Panc1 (cell line): ENCODE data around the gene PARP2. TPM values are rescaled to one million over a fixed set of nuclear protein-coding genes. Genes with fewer than 3 reads are reported as not detected.

ENCODE experiments used
- ATAC-seq: fragments of 200-7000 bp; cut with Tn5 transposase; 2 replicates; pipeline ENCODE4 v1.9.1; 2020; ENCODE audit warnings: mild to moderate bottlenecking, moderate library complexity
- BruUV-seq: library from RNA; stranded (reverse); fragments of 400-500 nt; replicated peaks from 2 replicates; lab custom pipeline; 2021; lab: Mats Ljungman, UMichigan
- CTCF ChIA-PET: fragments of 300-600 bp; sonication (Branson Sonifier 250); formaldehyde crosslinking; loops from one replicate; lab custom pipeline; 2022; ENCODE audit warnings: antibody characterized with exemption; lab: Charles Lee
- POLR2A ChIA-PET: fragments of 300-600 bp; sonication (Branson Sonifier 250); formaldehyde crosslinking; loops from one replicate; lab custom pipeline; 2022; ENCODE audit warnings: antibody characterized with exemption; lab: Charles Lee
- DNase-seq: peaks from one replicate; pipeline ENCODE4 v3.0.0-alpha.2; 2010; ENCODE audit warnings: low read depth, low spot score
- H3K27ac ChIP-seq: 2 replicates; pipeline ENCODE4 v1.5.1; 2011; ENCODE audit warnings: mild to moderate bottlenecking, low read length, inconsistent platforms
- H3K27me3 ChIP-seq: fragments of 200-500 bp; sonication (Bioruptor generic); 2 replicates; pipeline ENCODE4 v1.6.0; 2014; ENCODE audit warnings: low read length, inconsistent platforms; ENCODE audit not compliant: control insufficient read depth, insufficient read depth
- H3K36me3 ChIP-seq: fragments of 200-500 bp; sonication (Bioruptor generic); 2 replicates; pipeline ENCODE4 v1.5.1; 2014; ENCODE audit warnings: inconsistent platforms, mild to moderate bottlenecking, low read length, moderate library complexity; ENCODE audit not compliant: control insufficient read depth, insufficient read depth
- H3K4me1 ChIP-seq: 2 replicates; pipeline ENCODE4 v1.5.1; 2011; ENCODE audit warnings: inconsistent platforms, mild to moderate bottlenecking, low read length, moderate library complexity; ENCODE audit not compliant: control insufficient read depth, insufficient read depth
- H3K4me3 ChIP-seq, 2 experiments: 2 replicates each; pipeline ENCODE4 v1.5.1; 2011 to 2012; ENCODE audit warnings: low read depth in 2 of 2, low read length in 2 of 2, mild to moderate bottlenecking in 2 of 2, inconsistent platforms in 1 of 2, moderate library complexity in 1 of 2
- H3K9me3 ChIP-seq: fragments of 200-500 bp; sonication (Bioruptor generic); 2 replicates; pipeline ENCODE4 v1.5.1; 2014; ENCODE audit warnings: low read depth, mild to moderate bottlenecking, inconsistent platforms, low read length, moderate library complexity; ENCODE audit not compliant: control insufficient read depth, insufficient read depth
- CTCF ChIP-seq: fragments of 450-650 bp; IDR thresholded peaks from 2 replicates; pipeline ENCODE4 v1.5.1; 2017; ENCODE audit warnings: mild to moderate bottlenecking
- POLR2AphosphoS5 ChIP-seq: IDR thresholded peaks from 2 replicates; pipeline ENCODE4 v1.6.1; 2012; ENCODE audit warnings: mild to moderate bottlenecking, low read depth, low read length, moderate library complexity
- REST ChIP-seq, 2 experiments: IDR thresholded peaks; 2 replicates each; pipeline ENCODE4 v1.6.1; 2011 to 2012; ENCODE audit warnings: low read depth in 2 of 2, control low read depth in 1 of 2, low read length in 1 of 2, mild to moderate bottlenecking in 1 of 2, moderate library complexity in 1 of 2; ENCODE audit not compliant: insufficient read depth in 1 of 2
- SIN3A ChIP-seq: IDR thresholded peaks from 2 replicates; pipeline ENCODE4 v1.6.1; 2012; ENCODE audit warnings: low read depth, mild to moderate bottlenecking, low read length, moderate library complexity, borderline replicate concordance; ENCODE audit not compliant: insufficient read depth
- TCF7L2 ChIP-seq: IDR thresholded peaks from 2 replicates; pipeline ENCODE4 v1.6.1; 2011; ENCODE audit warnings: mild to moderate bottlenecking, low read depth, low read length, inconsistent platforms
- in situ Hi-C: cut with HindIII; loops from 2 replicates; pipeline ENCODE4 v1.10.0; 2016; ENCODE audit warnings: low sequenced_read_pairs, low pct_unique_long_range_greater_than_20kb
- intact Hi-C: fragments of 100-400 bp; cut with micrococcal nuclease; formaldehyde crosslinking; loops from one replicate; pipeline ENCODE4 v1.10.0; 2022; ENCODE audit not compliant: unreplicated experiment
- total RNA-seq: library from RNA; stranded (reverse); gene quantifications from one replicate; pipeline ENCODE4 v1.2.1, GENCODE V29; 2021; ENCODE audit not compliant: unreplicated experiment

PARP2 gene
- total RNA-seq, 1 experiment from 2014 or later = 26.6 TPM

- no TSS peak for BruUV-seq
- TF ChIP-seq REST (IDR thresholded peaks at IDR 0.05; ENCODE audit: insufficient read depth in 1 of 2, low read depth in 2 of 2, low read length in 1 of 2) = no peak
- no peak for TF ChIP-seq CTCF
- no peak for TF ChIP-seq POLR2AphosphoS5
- no peak for TF ChIP-seq TCF7L2
- no peak for TF ChIP-seq SIN3A
- ATAC-seq (no peak), DNase-seq (no peak)
- H3K36me3 ChIP-seq = no peaks in the 10 kb centered on the region
- H3K4me3 ChIP-seq = no peak overlapping the region
- intact Hi-C loops = no loop called here
- ChIA-PET POLR2A (no interaction called here), CTCF (no interaction called here)
- no peaks in the 10 kb centered on the region for H3K9me3 ChIP-seq
- H3K27me3 ChIP-seq = no peaks in the 10 kb centered on the region
- no peaks in the 10 kb centered on the region for H3K4me1 ChIP-seq
- H3K27ac ChIP-seq = no peak overlapping the region
- in situ Hi-C loops = no loop called here
Measured at GRCh38 chr14:20403521-20403920, 60.1 kb downstream of the PARP2 start.

Other genes starting within 250 kb of the PARP2 start
- gene OR4K17, start 232.9 kb upstream of the PARP2 start, total RNA-seq = not detected
- not detected for gene OR4N5, start 204.8 kb upstream of the PARP2 start, total RNA-seq
- not detected for gene OR11G2, start 152.7 kb upstream of the PARP2 start, total RNA-seq
- not detected for gene OR11H6, start 119.9 kb upstream of the PARP2 start, total RNA-seq
- gene OR11H7, start 114.7 kb upstream of the PARP2 start, total RNA-seq = not detected
- gene OR11H4, start 104.3 kb upstream of the PARP2 start, total RNA-seq = not detected
- 10.0 TPM for gene TTC5, start 37.7 kb upstream of the PARP2 start, total RNA-seq
- 20.3 TPM for gene CCNB1IP1, start 10.4 kb upstream of the PARP2 start, total RNA-seq
- 17.1 TPM for gene TEP1, start 69.9 kb downstream of the PARP2 start, total RNA-seq
- gene KLHL33, start 92.5 kb downstream of the PARP2 start, total RNA-seq = not detected
- gene OSGEP, start 111.2 kb downstream of the PARP2 start, total RNA-seq = 26.6 TPM
- gene APEX1, start 111.6 kb downstream of the PARP2 start, total RNA-seq = 163 TPM
- 34.8 TPM for gene PIP4P1, start 117.8 kb downstream of the PARP2 start, total RNA-seq
- 35.1 TPM for gene PNP, start 125.8 kb downstream of the PARP2 start, total RNA-seq
- gene RNASE10, start 161.9 kb downstream of the PARP2 start, total RNA-seq = 0.64 TPM
- not detected for gene RNASE9, start 217.4 kb downstream of the PARP2 start, total RNA-seq
- gene RNASE11, start 244.4 kb downstream of the PARP2 start, total RNA-seq = not detected
- gene RNASE12, start 247.7 kb downstream of the PARP2 start, total RNA-seq = not detected